PC-9 (cell line): Measurements from ENCODE around the gene CNTN5. TPM values are rescaled to one million over a fixed set of nuclear protein-coding genes. Genes with fewer than 3 reads are reported as not detected.

Experiments
- BruUV-seq: library from RNA; stranded (reverse); fragments of 400-500 nt; replicated peaks from 2 replicates; lab custom pipeline; 2021; lab: Mats Ljungman, UMichigan
- CTCF ChIA-PET: fragments of 300-600 bp; sonication (Branson Sonifier 250); formaldehyde crosslinking; loops from one replicate; lab custom pipeline; 2022; ENCODE audit warnings: antibody characterized with exemption; lab: Charles Lee
- POLR2A ChIA-PET: fragments of 300-600 bp; sonication (Branson Sonifier 250); formaldehyde crosslinking; loops from one replicate; lab custom pipeline; 2022; ENCODE audit warnings: antibody characterized with exemption; ENCODE audit not compliant: unreplicated experiment; lab: Charles Lee
- DNase-seq, 2 experiments: peaks; one replicate each; pipeline versions ENCODE4 v3.0.0 to v3.0.0-alpha.2; 2015 to 2022; ENCODE audit warnings: mixed read lengths in 1 of 2
- H2AFZ ChIP-seq: fragments of 200-600 bp; sonication (generic); 2 replicates; pipeline ENCODE4 v1.8.1; 2017; ENCODE audit warnings: antibody characterized with exemption
- H3F3A ChIP-seq: fragments of 200-600 bp; sonication (generic); 2 replicates; pipeline ENCODE4 v1.8.1; 2017; ENCODE audit warnings: antibody characterized with exemption, mild to moderate bottlenecking, low read depth; ENCODE audit not compliant: insufficient read depth
- H3K27ac ChIP-seq: fragments of 200-600 bp; sonication (generic); 2 replicates; pipeline ENCODE4 v1.6.1; 2016; ENCODE audit warnings: mixed run types
- H3K27me3 ChIP-seq: fragments of 200-600 bp; sonication (generic); 2 replicates; pipeline ENCODE4 v1.6.1; 2016; ENCODE audit warnings: low read depth, mixed run types; ENCODE audit not compliant: insufficient read depth
- H3K36me3 ChIP-seq: fragments of 200-600 bp; sonication (generic); 2 replicates; pipeline ENCODE4 v1.6.1; 2016; ENCODE audit warnings: low read depth, mixed run types
- H3K4me1 ChIP-seq: fragments of 200-600 bp; sonication (generic); replicated peaks from 2 replicates; pipeline ENCODE4 v1.6.1; 2016; ENCODE audit warnings: mixed run types; ENCODE audit not compliant: insufficient read depth
- H3K4me2 ChIP-seq: fragments of 200-600 bp; sonication (generic); 2 replicates; pipeline ENCODE4 v1.6.1; 2017; ENCODE audit warnings: mixed run types
- H3K4me3 ChIP-seq: fragments of 200-600 bp; sonication (generic); 2 replicates; pipeline ENCODE4 v1.6.1; 2016; ENCODE audit warnings: mixed run types
- H3K79me2 ChIP-seq: fragments of 200-600 bp; sonication (generic); 2 replicates; pipeline ENCODE4 v1.6.1; 2017; ENCODE audit warnings: low read depth, mixed run types
- H3K9me2 ChIP-seq: fragments of 200-600 bp; sonication (generic); 2 replicates; pipeline ENCODE4 v1.8.1; 2017; ENCODE audit warnings: mild to moderate bottlenecking; ENCODE audit not compliant: insufficient read depth
- H3K9me3 ChIP-seq: fragments of 200-600 bp; sonication (generic); 2 replicates; pipeline ENCODE4 v1.8.1; 2016; ENCODE audit warnings: low read depth; ENCODE audit not compliant: insufficient read depth
- H4K20me1 ChIP-seq: fragments of 200-600 bp; sonication (generic); 2 replicates; pipeline ENCODE4 v1.8.1; 2017; ENCODE audit not compliant: insufficient read depth
- CTCF ChIP-seq: fragments of 200-600 bp; sonication (generic); conservative IDR thresholded peaks from 2 replicates; pipeline ENCODE4 v1.6.1; 2017; ENCODE audit warnings: mixed run types, antibody characterized with exemption, mild to moderate bottlenecking, moderate library complexity
- EZH2 ChIP-seq: fragments of 200-600 bp; sonication (generic); IDR thresholded peaks from 2 replicates; pipeline ENCODE4 v1.8.0; 2017; ENCODE audit warnings: antibody characterized with exemption, low read depth
- intact Hi-C: fragments of 100-400 bp; cut with micrococcal nuclease; formaldehyde crosslinking; loops from one replicate; pipeline ENCODE4 v1.10.0; 2022; ENCODE audit not compliant: unreplicated experiment
- total RNA-seq: library from RNA; stranded (reverse); gene quantifications from 2 replicates; pipeline ENCODE4 v1.2.3, GENCODE V29; 2021

Gene CNTN5
- total RNA-seq, 1 experiment from 2014 or later = not detected

GRCh38 chr11:99327066-99327465 lies 306.3 kb downstream of the CNTN5 start:
- no peak for DNase-seq
- H3K27me3 ChIP-seq = no peaks in the 10 kb centered on the region
- TF ChIP-seq EZH2 (no peak), CTCF (no peak)
- H3F3A ChIP-seq = no peaks in the 10 kb centered on the region
- H4K20me1 ChIP-seq = no peaks in the 10 kb centered on the region
- intact Hi-C loops = no loop called here
- no peaks in the 10 kb centered on the region; the same call in 1 of the 2 replicates for H3K4me1 ChIP-seq
- H3K4me3 ChIP-seq = no peak overlapping the region
- BruUV-seq = no TSS peak
- H3K36me3 ChIP-seq = no peaks in the 10 kb centered on the region
- H2AFZ ChIP-seq = no peak overlapping the region
- ChIA-PET POLR2A (no interaction called here), CTCF (no interaction called here)
- no peaks in the 10 kb centered on the region for H3K79me2 ChIP-seq
- H3K9me3 ChIP-seq = no peaks in the 10 kb centered on the region; the same call in 1 of the 2 replicates
- H3K27ac ChIP-seq = no peak overlapping the region
- no peak overlapping the region for H3K4me2 ChIP-seq
- no peaks in the 10 kb centered on the region for H3K9me2 ChIP-seq

GRCh38 chr11:99327527-99327926 lies 306.8 kb downstream of the CNTN5 start:
- Histone ChIP-seq H3K4me3 (no peak overlapping the region), H3K36me3 (no peaks in the 10 kb centered on the region), H3K27ac (no peak overlapping the region), H3K4me2 (no peak overlapping the region), H2AFZ (no peak overlapping the region), H3F3A (no peaks in the 10 kb centered on the region), H4K20me1 (no peaks in the 10 kb centered on the region), H3K9me2 (no peaks in the 10 kb centered on the region), H3K79me2 (no peaks in the 10 kb centered on the region), H3K27me3 (no peaks in the 10 kb centered on the region), H3K4me1 (no peaks in the 10 kb centered on the region; the same call in 1 of the 2 replicates), H3K9me3 (no peaks in the 10 kb centered on the region; the same call in 1 of the 2 replicates)
- BruUV-seq = no TSS peak
- ChIA-PET CTCF (no interaction called here), POLR2A (no interaction called here)
- no peak for DNase-seq
- TF ChIP-seq CTCF (no peak), EZH2 (no peak)
- intact Hi-C loops = no loop called here

- no peak for DNase-seq
- H3K4me3 ChIP-seq = no peak overlapping the region
- no peak overlapping the region for H2AFZ ChIP-seq
- H3F3A ChIP-seq = no peaks in the 10 kb centered on the region
- intact Hi-C loops = no loop called here
- H3K79me2 ChIP-seq = no peaks in the 10 kb centered on the region
- H3K9me2 ChIP-seq = no peaks in the 10 kb centered on the region
- no TSS peak for BruUV-seq
- ChIA-PET POLR2A (no interaction called here), CTCF (interaction anchor here (0.6 kb wide), 1 partner anchor 109 kb away, joined by 7 read pairs; no protein-coding TSS in a partner anchor)
- H3K36me3 ChIP-seq = no peaks in the 10 kb centered on the region
- no peaks in the 10 kb centered on the region for H4K20me1 ChIP-seq
- H3K4me2 ChIP-seq = no peak overlapping the region
- H3K27me3 ChIP-seq = no peaks in the 10 kb centered on the region
- H3K4me1 ChIP-seq = no peaks in the 10 kb centered on the region
- no peak overlapping the region for H3K27ac ChIP-seq
- TF ChIP-seq CTCF = no peak
- H3K9me3 ChIP-seq = no peaks in the 10 kb centered on the region
Observed at GRCh38 chr11:99333621-99334020, 312.9 kb downstream of the CNTN5 start.
